HFFc6 (cell line): ENCODE results near the gene AATK. TPM values are rescaled to one million over a fixed set of nuclear protein-coding genes. Genes with fewer than 3 reads are reported as not detected.

Experiments used
- DNase-seq: peaks from one replicate; pipeline ENCODE4 v3.0.0-alpha.2; 2018
- H3K27ac Mint-ChIP-seq: 2 replicates; pipeline ENCODE4 v1.8.0; 2020; ENCODE audit warnings: mild to moderate bottlenecking, mixed read lengths
- H3K27me3 Mint-ChIP-seq: 2 replicates; pipeline ENCODE4 v1.8.0; 2021; ENCODE audit warnings: mild to moderate bottlenecking, moderate library complexity, mixed read lengths; ENCODE audit not compliant: insufficient read depth
- H3K36me3 Mint-ChIP-seq: 2 replicates; pipeline ENCODE4 v1.8.0; 2021; ENCODE audit warnings: low read depth, mixed read lengths
- H3K4me1 Mint-ChIP-seq: 2 replicates; pipeline ENCODE4 v1.8.0; 2020; ENCODE audit warnings: low read depth, mixed read lengths
- H3K4me3 Mint-ChIP-seq: 2 replicates; pipeline ENCODE4 v1.8.0; 2020; ENCODE audit warnings: mild to moderate bottlenecking, moderate library complexity, mixed read lengths
- H3K9me3 Mint-ChIP-seq: 2 replicates; pipeline ENCODE4 v1.8.0; 2020; ENCODE audit warnings: mild to moderate bottlenecking, mixed read lengths
- CTCF ChIP-seq: fragments of 200-600 bp; sonication (generic); IDR thresholded peaks from 2 replicates; pipeline ENCODE4 v1.5.0; 2021; ENCODE audit warnings: antibody characterized with exemption, mild to moderate bottlenecking
- total RNA-seq, 6 experiments: library from RNA; stranded (reverse); fragmentation: NEBNext Ultra II Directional; extraction: Animal tissue kit (Norgen Biotek cat#: 25700); gene quantifications; 2 replicates in 1 of 6; 3 replicates in 5 of 6; pipeline ENCODE4 v1.2.3, GENCODE V29; 2021

AATK gene
- total RNA-seq, 6 experiments from 2014 or later: 0.15 to 0.59 (median 0.38) TPM

GRCh38 chr17:81135505-81136278 lies 30.3 kb downstream of the AATK start:
- Mint-ChIP-seq H3K27me3 (peaks cover 5% of the 10 kb centered on the region; the same call in 1 of the 2 replicates), H3K4me3 (no peak overlapping the region), H3K27ac (no peak overlapping the region), H3K36me3 (no peaks in the 10 kb centered on the region; the same call in 1 of the 2 replicates), H3K9me3 (peaks cover 19% of the 10 kb centered on the region), H3K4me1 (no peaks in the 10 kb centered on the region)
- no peak for TF ChIP-seq CTCF
- no peak for DNase-seq

GRCh38 chr17:81134064-81134781 lies 31.8 kb downstream of the AATK start:
- Mint-ChIP-seq H3K27ac (no peak overlapping the region), H3K4me1 (no peaks in the 10 kb centered on the region), H3K9me3 (peaks cover 17% of the 10 kb centered on the region), H3K4me3 (no peak overlapping the region), H3K27me3 (peaks cover 5% of the 10 kb centered on the region; the same call in 1 of the 2 replicates), H3K36me3 (no peaks in the 10 kb centered on the region; the same call in 1 of the 2 replicates)
- DNase-seq: no peak
- no peak for TF ChIP-seq CTCF

- Mint-ChIP-seq H3K27ac (no peak overlapping the region), H3K36me3 (no peaks in the 10 kb centered on the region)
These were observed 33.0 kb downstream of the AATK start for GRCh38 chr17:81132770-81133723.

GRCh38 chr17:81132197-81132540 lies 33.9 kb downstream of the AATK start:
- Mint-ChIP-seq H3K9me3 (no peaks in the 10 kb centered on the region), H3K4me1 (no peaks in the 10 kb centered on the region), H3K36me3 (no peaks in the 10 kb centered on the region), H3K4me3 (no peak overlapping the region), H3K27me3 (peaks cover 5% of the 10 kb centered on the region; the same call in 1 of the 2 replicates), H3K27ac (no peak overlapping the region)
- no peak for DNase-seq
- no peak for TF ChIP-seq CTCF

More at GRCh38 chr17:81132770-81133723, 33.0 kb downstream of the AATK start:
- Mint-ChIP-seq H3K4me1 (no peaks in the 10 kb centered on the region), H3K4me3 (no peak overlapping the region), H3K27me3 (peaks cover 5% of the 10 kb centered on the region; the same call in 1 of the 2 replicates), H3K9me3 (peaks cover 5% of the 10 kb centered on the region)
- TF ChIP-seq CTCF: no peak
- no peak for DNase-seq
